Mesodermal cell (in vitro differentiated cells): ENCODE results near the gene APLN.

Experiments used
- H3K27ac ChIP-seq: 2 replicates; pipeline ENCODE4 v1.7.0; 2013; ENCODE audit warnings: mild to moderate bottlenecking, low read depth, low read length, moderate library complexity; ENCODE audit not compliant: severe bottlenecking
- H3K36me3 ChIP-seq: 2 replicates; pipeline ENCODE4 v1.7.1; 2013; ENCODE audit warnings: mild to moderate bottlenecking, low read length, moderate library complexity; ENCODE audit not compliant: control insufficient read depth, insufficient read depth
- H3K4me1 ChIP-seq: one replicate; pipeline ENCODE4 v1.7.1; 2013; ENCODE audit warnings: mild to moderate bottlenecking, low read length; ENCODE audit not compliant: insufficient read depth, control insufficient read depth, poor library complexity, severe bottlenecking
- H3K4me3 ChIP-seq: 2 replicates; pipeline ENCODE4 v1.7.0; 2013; ENCODE audit warnings: low read length, control low read depth, mild to moderate bottlenecking; ENCODE audit not compliant: insufficient read depth, poor library complexity, severe bottlenecking; ENCODE audit errors: extremely low read depth
- H3K9me3 ChIP-seq: 2 replicates; pipeline ENCODE4 v1.7.1; 2013; ENCODE audit warnings: mild to moderate bottlenecking, low read length, moderate library complexity; ENCODE audit not compliant: control insufficient read depth
- WGBS, 2 experiments: methylation state at CpG; one replicate each; pipeline ENCODE4 v1.1.5; 2013; ENCODE audit warnings: missing lambda C conversion rate in 2 of 2; ENCODE audit not compliant: insufficient coverage in 2 of 2; 5-methylcytosine and 5-hydroxymethylcytosine counted together

Gene APLN

GRCh38 chrX:129617420-129617819 lies 37.3 kb downstream of the APLN start:
- Histone ChIP-seq H3K36me3 (no peaks in the 10 kb centered on the region), H3K9me3 (no peaks in the 10 kb centered on the region), H3K4me3 (no peak overlapping the region), H3K27ac (no peak overlapping the region), H3K4me1 (peaks cover 8% of the 10 kb centered on the region)
- 82 to 100% methylated on average over 1 to 2 of the region's 6 CpGs for WGBS, 2 experiments

DNA sequence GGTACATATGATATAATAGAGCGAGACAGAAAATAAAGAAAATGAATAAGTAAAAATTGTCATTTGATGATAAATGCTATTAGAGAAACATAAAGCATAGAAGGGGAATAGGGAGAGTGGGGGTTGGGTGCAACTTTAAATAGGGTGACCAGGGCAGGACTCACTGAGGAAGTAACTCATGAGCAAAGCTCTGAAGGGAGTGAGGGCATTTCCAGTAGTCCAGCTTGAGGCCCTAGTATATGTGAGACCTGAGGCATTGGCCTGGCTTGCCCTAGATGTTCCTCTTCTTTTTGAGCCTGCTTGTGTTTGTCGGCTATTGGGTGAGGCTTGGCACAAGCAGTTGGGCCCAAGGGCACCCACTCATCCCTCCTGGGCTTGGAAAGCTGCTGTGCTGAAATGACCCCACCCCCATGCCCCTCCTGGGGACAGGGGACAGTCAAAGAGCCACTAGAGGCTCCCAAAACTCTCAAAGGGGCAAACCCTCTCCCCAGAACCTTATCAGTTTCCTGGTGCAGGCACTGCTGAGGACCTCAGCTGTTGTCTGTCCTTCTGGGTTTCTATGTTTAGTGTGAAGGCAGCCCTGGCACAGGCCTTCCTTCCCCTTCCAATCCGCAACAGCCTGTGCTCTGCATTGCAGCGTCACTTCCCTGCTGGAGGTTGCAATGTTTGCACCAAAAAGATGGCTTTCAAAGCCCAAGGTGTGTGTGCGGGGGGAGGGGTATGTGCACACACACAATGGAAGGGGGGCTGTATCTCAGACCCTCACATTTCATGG lies 40.1 kb downstream of the APLN start:
- Histone ChIP-seq H3K9me3 (no peaks in the 10 kb centered on the region), H3K36me3 (no peaks in the 10 kb centered on the region), H3K4me1 (peaks cover 3% of the 10 kb centered on the region), H3K4me3 (no peak overlapping the region), H3K27ac (no peak overlapping the region)
- no CpG with 5 or more reads among the region's 5 CpGs for WGBS, 2 experiments

- no peaks in the 10 kb centered on the region for H3K36me3 ChIP-seq
Measured at GRCh38 chrX:129613596-129613995, 41.2 kb downstream of the APLN start.

DNA sequence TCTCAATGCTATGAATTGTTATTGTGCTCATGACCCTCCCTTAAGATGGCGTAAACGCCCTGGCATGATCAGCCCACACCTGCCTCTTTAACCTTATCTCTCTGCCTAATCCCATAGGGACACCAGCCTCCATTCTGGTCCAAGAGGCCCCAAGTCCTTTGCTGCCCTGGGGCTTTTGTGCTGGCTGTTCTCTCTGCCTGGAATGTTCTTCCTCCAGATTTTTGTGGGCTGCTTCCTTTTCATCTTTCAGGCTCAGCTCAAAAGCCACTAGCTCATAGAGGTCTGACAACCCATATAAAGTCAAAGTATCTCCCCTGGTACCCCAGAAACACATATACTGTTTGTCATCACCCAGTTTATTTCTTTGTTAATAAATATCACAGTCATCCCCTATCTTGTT lies 42.4 kb downstream of the APLN start:
- no peak overlapping the region for H3K27ac ChIP-seq
- no peak overlapping the region for H3K4me3 ChIP-seq
- no peaks in the 10 kb centered on the region for H3K36me3 ChIP-seq
- no peaks in the 10 kb centered on the region for H3K9me3 ChIP-seq
- no CpG with 5 or more reads among the region's 2 CpGs for WGBS, 2 experiments
- peaks cover 3% of the 10 kb centered on the region for H3K4me1 ChIP-seq

More at GRCh38 chrX:129613596-129613995, 41.2 kb downstream of the APLN start:
- Histone ChIP-seq H3K9me3 (no peaks in the 10 kb centered on the region), H3K4me1 (peaks cover 3% of the 10 kb centered on the region), H3K27ac (no peak overlapping the region), H3K4me3 (no peak overlapping the region)

- Histone ChIP-seq H3K4me1 (no peaks in the 10 kb centered on the region), H3K36me3 (no peaks in the 10 kb centered on the region), H3K9me3 (no peaks in the 10 kb centered on the region), H3K4me3 (no peak overlapping the region), H3K27ac (no peak overlapping the region)
- no CpG with 5 or more reads among the region's 1 CpG for WGBS, 2 experiments
Measured at GRCh38 chrX:129609395-129609794, 45.4 kb downstream of the APLN start.

- Histone ChIP-seq H3K9me3 (no peaks in the 10 kb centered on the region), H3K36me3 (no peaks in the 10 kb centered on the region), H3K4me3 (no peak overlapping the region), H3K27ac (no peak overlapping the region), H3K4me1 (peaks cover 2% of the 10 kb centered on the region)
- WGBS, 2 experiments: 80 to 92% methylated on average over 1 to 2 of the region's 3 CpGs
Measured at GRCh38 chrX:129608496-129608895, 46.3 kb downstream of the APLN start.

DNA sequence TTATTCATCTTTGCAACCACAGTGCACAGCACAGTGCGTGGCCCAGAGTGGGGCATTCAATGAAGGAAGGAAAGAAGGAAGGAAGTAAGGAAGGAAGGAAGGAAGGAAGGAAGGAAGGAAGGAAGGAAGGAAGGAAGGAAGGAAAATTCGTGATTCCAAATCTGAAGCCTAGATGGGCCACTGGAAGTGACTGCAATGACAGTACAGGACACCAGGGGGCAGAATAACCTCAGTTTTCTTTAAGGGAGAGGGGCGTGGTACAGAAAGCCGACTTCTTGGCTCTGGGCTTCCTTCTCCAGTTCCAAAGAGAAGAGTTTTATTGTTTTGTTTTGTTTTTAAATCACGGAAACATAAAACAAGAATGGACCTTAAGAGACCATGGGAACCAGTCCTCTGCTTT lies 47.8 kb downstream of the APLN start:
- Histone ChIP-seq H3K36me3 (no peaks in the 10 kb centered on the region), H3K4me1 (peaks cover 5% of the 10 kb centered on the region), H3K9me3 (no peaks in the 10 kb centered on the region), H3K4me3 (no peak overlapping the region), H3K27ac (no peak overlapping the region)
- 0 to 33% methylated on average over 1 to 2 of the region's 5 CpGs for WGBS, 2 experiments

- H3K4me1 ChIP-seq: peaks cover 6% of the 10 kb centered on the region
- WGBS, 2 experiments: 7% methylated on average over 3 of the region's 11 CpGs; no CpG with 5 or more reads in 1 of the 2 experiments
Measured at GRCh38 chrX:129600981-129601424, 53.8 kb downstream of the APLN start.

DNA sequence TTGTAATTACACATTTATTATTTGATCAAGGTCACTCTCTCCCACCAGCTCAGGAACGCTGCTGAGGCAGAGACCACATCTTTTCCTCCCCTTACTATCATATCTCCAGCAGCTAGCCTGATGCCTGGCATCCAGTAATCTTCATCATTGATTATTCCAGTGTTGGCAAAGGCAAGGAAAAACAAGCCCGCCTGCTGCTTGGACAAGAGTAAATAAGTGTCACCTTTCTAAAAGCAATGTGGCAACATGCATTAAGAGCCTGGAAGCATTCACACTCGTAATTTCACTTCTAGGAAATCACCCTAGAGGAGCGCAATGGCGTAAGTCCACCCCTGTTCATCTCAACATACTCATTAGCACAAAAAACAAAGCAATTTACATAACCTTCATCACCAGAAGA lies 54.8 kb downstream of the APLN start:
- 80 to 86% methylated on average over 1 of the region's 5 CpGs for whole genome bisulfite sequencing, 2 experiments
- Histone ChIP-seq H3K36me3 (peaks cover 3% of the 10 kb centered on the region), H3K27ac (no peak overlapping the region), H3K4me1 (peaks cover 6% of the 10 kb centered on the region), H3K9me3 (no peaks in the 10 kb centered on the region), H3K4me3 (no peak overlapping the region)

More at GRCh38 chrX:129600981-129601424, 53.8 kb downstream of the APLN start:
- no peaks in the 10 kb centered on the region for H3K9me3 ChIP-seq
- no peak overlapping the region for H3K27ac ChIP-seq
- H3K36me3 ChIP-seq: peaks cover 3% of the 10 kb centered on the region
- no peak overlapping the region for H3K4me3 ChIP-seq

DNA sequence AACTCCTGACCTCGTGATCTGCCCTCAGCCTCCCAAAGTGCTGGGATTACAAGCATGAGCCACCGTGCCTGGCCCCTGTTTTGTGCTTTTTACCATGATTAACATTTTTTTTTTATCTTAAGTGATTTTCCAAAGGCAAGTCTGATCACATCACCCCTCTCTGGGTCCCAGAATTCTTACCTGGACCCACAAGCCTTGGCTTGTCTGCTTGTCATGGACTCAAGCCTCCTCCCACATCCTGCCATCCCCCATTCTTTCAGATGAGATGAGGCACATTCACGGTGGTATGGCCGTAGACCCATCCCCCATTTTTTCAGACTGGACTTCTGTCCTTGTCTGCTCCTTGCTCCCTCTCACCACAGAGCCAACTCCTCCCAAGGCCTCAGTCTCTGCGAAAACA lies 55.3 kb downstream of the APLN start:
- Histone ChIP-seq H3K4me1 (peaks cover 6% of the 10 kb centered on the region), H3K27ac (no peak overlapping the region), H3K36me3 (peaks cover 4% of the 10 kb centered on the region), H3K9me3 (no peaks in the 10 kb centered on the region), H3K4me3 (no peak overlapping the region)
- 79 to 100% methylated on average over 1 to 4 of the region's 5 CpGs for WGBS, 2 experiments

GRCh38 chrX:129597905-129598304 lies 56.9 kb downstream of the APLN start:
- 83 to 100% methylated on average over 1 to 4 of the region's 5 CpGs for WGBS, 2 experiments
- Histone ChIP-seq H3K9me3 (no peaks in the 10 kb centered on the region), H3K4me3 (no peak overlapping the region), H3K36me3 (peaks cover 16% of the 10 kb centered on the region), H3K4me1 (peaks cover 4% of the 10 kb centered on the region), H3K27ac (no peak overlapping the region)
